ENCODE results near the gene USP10.

USP10 gene

DNA sequence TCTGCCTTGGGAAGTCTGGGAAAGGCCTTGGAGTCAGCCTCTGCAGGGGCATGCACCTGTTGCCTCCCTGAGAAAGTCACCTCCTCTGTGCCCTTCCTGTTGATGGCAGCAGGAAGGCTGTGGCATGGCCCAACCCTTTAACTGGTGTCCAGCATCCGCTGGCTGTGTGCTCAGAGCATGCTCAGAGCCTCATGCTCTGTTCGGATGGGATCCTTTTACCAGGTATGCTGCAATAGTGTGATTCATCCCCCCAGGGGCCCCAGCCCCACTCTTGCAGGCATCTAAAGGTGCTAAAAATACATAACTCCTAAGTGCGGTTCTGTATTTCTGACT lies 26.6 kb upstream of the USP10 start:
- no peaks in the 10 kb centered on the region for H3K27me3 ChIP-seq (ENCODE audit: insufficient read depth, poor library complexity, severe bottlenecking)
- no peak overlapping the region for H3K4me3 ChIP-seq (ENCODE audit: severe bottlenecking)
- peak; percentile 98 for ATAC-seq (ENCODE audit: low read depth)
- TF ChIP-seq, protein P1, sequence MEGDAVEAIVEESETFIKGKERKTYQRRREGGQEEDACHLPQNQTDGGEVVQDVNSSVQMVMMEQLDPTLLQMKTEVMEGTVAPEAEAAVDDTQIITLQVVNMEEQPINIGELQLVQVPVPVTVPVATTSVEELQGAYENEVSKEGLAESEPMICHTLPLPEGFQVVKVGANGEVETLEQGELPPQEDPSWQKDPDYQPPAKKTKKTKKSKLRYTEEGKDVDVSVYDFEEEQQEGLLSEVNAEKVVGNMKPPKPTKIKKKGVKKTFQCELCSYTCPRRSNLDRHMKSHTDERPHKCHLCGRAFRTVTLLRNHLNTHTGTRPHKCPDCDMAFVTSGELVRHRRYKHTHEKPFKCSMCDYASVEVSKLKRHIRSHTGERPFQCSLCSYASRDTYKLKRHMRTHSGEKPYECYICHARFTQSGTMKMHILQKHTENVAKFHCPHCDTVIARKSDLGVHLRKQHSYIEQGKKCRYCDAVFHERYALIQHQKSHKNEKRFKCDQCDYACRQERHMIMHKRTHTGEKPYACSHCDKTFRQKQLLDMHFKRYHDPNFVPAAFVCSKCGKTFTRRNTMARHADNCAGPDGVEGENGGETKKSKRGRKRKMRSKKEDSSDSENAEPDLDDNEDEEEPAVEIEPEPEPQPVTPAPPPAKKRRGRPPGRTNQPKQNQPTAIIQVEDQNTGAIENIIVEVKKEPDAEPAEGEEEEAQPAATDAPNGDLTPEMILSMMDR (IDR thresholded peaks at IDR 0.05; ENCODE audit: poor library complexity, severe bottlenecking) = no peak
- H3K9me3 ChIP-seq (ENCODE audit: severe bottlenecking) = no peaks in the 10 kb centered on the region
- H3K27ac ChIP-seq (ENCODE audit: poor library complexity, severe bottlenecking) = peak overlapping the region; percentile 3
- DNase-seq (ENCODE audit: low spot score) = peak; percentile 90
- H3K4me1 ChIP-seq (ENCODE audit: insufficient read depth, poor library complexity, severe bottlenecking) = peaks cover 17% of the 10 kb centered on the region
- H3K36me3 ChIP-seq (ENCODE audit: low read depth) = no peaks in the 10 kb centered on the region

DNA sequence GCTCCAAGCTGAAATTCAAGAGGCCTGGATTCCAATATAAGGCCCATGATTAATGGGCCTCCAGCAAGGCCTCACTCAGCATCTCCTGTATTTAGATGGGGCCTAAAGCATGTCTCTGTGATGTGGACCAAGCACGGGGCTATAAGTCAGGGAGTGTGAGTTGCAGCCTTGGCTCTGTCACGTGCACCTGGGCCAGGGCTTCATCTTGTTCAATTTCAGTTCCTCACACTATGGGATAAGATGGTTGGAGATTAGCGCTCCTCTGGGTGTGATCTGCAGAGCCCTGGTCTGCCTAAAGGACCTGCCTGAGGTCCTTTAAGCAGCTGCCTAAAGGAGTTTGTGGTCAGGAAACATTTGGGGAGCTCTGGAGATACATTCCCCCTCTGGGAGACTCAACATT lies 26.2 kb upstream of the USP10 start:
- H3K27me3 ChIP-seq (ENCODE audit: insufficient read depth, poor library complexity, severe bottlenecking) = no peaks in the 10 kb centered on the region
- DNase-seq (ENCODE audit: low spot score) (no peak), ATAC-seq (ENCODE audit: low read depth) (no peak; the same call in 2 of the 3 replicates)
- H3K9me3 ChIP-seq (ENCODE audit: severe bottlenecking) = no peaks in the 10 kb centered on the region
- no peaks in the 10 kb centered on the region for H3K36me3 ChIP-seq (ENCODE audit: low read depth)
- TF ChIP-seq, protein P1 (IDR thresholded peaks at IDR 0.05; ENCODE audit: poor library complexity, severe bottlenecking) = no peak
- peak overlapping the region; percentile 3 for H3K27ac ChIP-seq (ENCODE audit: poor library complexity, severe bottlenecking)
- no peak overlapping the region for H3K4me3 ChIP-seq (ENCODE audit: severe bottlenecking)
- H3K4me1 ChIP-seq (ENCODE audit: insufficient read depth, poor library complexity, severe bottlenecking) = peaks cover 17% of the 10 kb centered on the region

DNA sequence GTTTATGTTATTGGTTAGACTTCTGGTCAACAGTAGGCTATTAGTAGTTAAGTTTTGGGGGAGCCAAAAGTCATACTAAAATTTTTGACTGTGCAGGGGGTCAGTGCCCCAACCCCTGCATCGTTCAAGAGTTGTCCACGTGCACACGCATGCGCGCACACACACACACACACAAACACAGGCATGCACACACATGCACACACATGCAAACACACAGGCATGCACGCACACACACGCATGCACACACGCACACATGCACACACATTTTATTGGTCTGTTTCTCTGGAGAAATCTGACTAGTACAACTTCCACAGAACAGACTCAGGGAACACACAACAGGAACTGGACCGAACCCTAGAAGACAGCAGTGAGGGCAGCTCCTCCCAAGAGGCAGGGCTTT lies 24.4 kb upstream of the USP10 start:
- TF ChIP-seq, protein P1 (IDR thresholded peaks at IDR 0.05; ENCODE audit: poor library complexity, severe bottlenecking) = no peak
- H3K4me1 ChIP-seq (ENCODE audit: insufficient read depth, poor library complexity, severe bottlenecking) = peaks cover 17% of the 10 kb centered on the region
- H3K4me3 ChIP-seq (ENCODE audit: severe bottlenecking) = no peak overlapping the region
- no peak overlapping the region for H3K27ac ChIP-seq (ENCODE audit: poor library complexity, severe bottlenecking)
- DNase-seq (ENCODE audit: low spot score) (no peak), ATAC-seq (ENCODE audit: low read depth) (no peak)
- H3K27me3 ChIP-seq (ENCODE audit: insufficient read depth, poor library complexity, severe bottlenecking) = no peaks in the 10 kb centered on the region
- no peaks in the 10 kb centered on the region for H3K36me3 ChIP-seq (ENCODE audit: low read depth)
- H3K9me3 ChIP-seq (ENCODE audit: severe bottlenecking) = no peaks in the 10 kb centered on the region

DNA sequence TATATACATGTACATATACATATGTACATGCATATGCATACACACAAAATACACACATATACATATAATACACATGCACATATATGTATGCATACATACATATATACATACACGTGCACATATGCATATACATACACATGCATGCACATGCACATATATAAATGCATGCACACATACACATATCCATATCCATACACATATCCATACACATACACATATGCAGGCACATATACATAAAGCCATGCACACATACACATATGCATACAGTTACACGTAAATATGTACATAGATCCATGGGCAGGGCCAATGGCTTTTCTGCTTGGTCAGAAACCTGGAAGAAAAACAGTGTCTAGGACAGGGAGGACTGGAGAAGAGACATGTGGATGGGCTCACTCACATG lies 23.9 kb upstream of the USP10 start:
- ATAC-seq (ENCODE audit: low read depth) (no peak), DNase-seq (ENCODE audit: low spot score) (no peak)
- Histone ChIP-seq H3K4me1 (ENCODE audit: insufficient read depth, poor library complexity, severe bottlenecking) (peaks cover 17% of the 10 kb centered on the region), H3K9me3 (ENCODE audit: severe bottlenecking) (no peaks in the 10 kb centered on the region), H3K36me3 (ENCODE audit: low read depth) (no peaks in the 10 kb centered on the region), H3K27ac (ENCODE audit: poor library complexity, severe bottlenecking) (no peak overlapping the region), H3K27me3 (ENCODE audit: insufficient read depth, poor library complexity, severe bottlenecking) (no peaks in the 10 kb centered on the region), H3K4me3 (ENCODE audit: severe bottlenecking) (no peak overlapping the region)
- TF ChIP-seq, protein P1 (IDR thresholded peaks at IDR 0.05; ENCODE audit: poor library complexity, severe bottlenecking) = no peak

DNA sequence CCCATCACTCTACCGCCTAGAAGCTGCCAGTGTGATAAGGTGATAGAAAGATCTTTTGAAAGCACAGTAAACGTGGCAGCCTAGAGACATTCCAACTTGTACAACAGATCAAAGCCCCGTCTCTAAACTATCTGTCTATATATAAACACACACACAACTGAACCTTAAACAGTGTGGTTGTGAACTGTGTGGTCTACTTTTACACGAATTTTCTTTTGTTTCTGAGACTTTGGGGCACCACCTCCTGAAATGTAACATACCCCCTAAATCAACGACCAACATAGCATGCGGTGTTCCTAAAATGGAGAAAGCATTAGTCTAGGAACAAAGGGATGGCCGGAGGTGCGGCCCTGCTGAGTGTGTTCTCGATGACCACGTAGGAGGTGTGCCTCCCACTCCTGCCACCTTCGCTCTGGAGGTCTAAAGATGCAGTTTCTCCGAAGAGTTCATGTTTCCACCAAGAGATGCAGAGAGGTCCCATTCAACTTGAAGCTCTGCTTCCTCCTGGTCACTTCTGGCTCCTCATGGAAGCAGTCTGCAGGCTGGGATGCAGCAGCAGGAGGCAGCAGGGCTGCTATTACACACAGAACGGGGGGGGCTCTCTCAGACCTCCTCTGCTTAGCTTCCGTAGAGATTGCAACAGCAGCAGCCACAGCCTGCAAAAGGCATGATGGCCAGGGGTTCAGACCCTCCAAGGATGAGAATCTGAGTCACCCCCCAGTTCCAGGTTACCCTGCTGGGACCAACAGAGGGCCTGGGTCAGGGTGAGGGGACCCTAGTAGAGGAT lies 22.6 kb upstream of the USP10 start:
- Histone ChIP-seq H3K27me3 (ENCODE audit: insufficient read depth, poor library complexity, severe bottlenecking) (no peaks in the 10 kb centered on the region), H3K4me3 (ENCODE audit: severe bottlenecking) (no peak overlapping the region), H3K36me3 (ENCODE audit: low read depth) (no peaks in the 10 kb centered on the region), H3K4me1 (ENCODE audit: insufficient read depth, poor library complexity, severe bottlenecking) (peaks cover 14% of the 10 kb centered on the region), H3K27ac (ENCODE audit: poor library complexity, severe bottlenecking) (no peak overlapping the region), H3K9me3 (ENCODE audit: severe bottlenecking) (no peaks in the 10 kb centered on the region)
- TF ChIP-seq, protein P1 (IDR thresholded peaks at IDR 0.05; ENCODE audit: poor library complexity, severe bottlenecking) = no peak
- ATAC-seq (ENCODE audit: low read depth) = no peak
- no peak for DNase-seq (ENCODE audit: low spot score)
